Endodermal cell (in vitro differentiated cells): ENCODE measurements around the gene PTRH1. TPM values are rescaled to one million over a fixed set of nuclear protein-coding genes. Genes with fewer than 3 reads are reported as not detected.

Source experiments
- DNase-seq: peaks from one replicate; pipeline ENCODE4 v3.0.0-alpha.2; 2017
- H3K27ac ChIP-seq: 2 replicates; pipeline ENCODE4 v1.5.1; 2013; ENCODE audit warnings: mild to moderate bottlenecking, low read depth, low read length, moderate library complexity
- H3K27me3 ChIP-seq: 2 replicates; pipeline ENCODE4 v1.6.1; 2013; ENCODE audit warnings: mild to moderate bottlenecking, low read length, moderate library complexity; ENCODE audit not compliant: insufficient read depth, control insufficient read depth, poor library complexity, severe bottlenecking
- H3K36me3 ChIP-seq: 2 replicates; pipeline ENCODE4 v1.7.0; 2013; ENCODE audit warnings: mild to moderate bottlenecking, low read length, moderate library complexity; ENCODE audit not compliant: control insufficient read depth, insufficient read depth
- H3K4me1 ChIP-seq: one replicate; pipeline ENCODE4 v1.7.0; 2013; ENCODE audit warnings: low read length; ENCODE audit not compliant: control insufficient read depth, insufficient read depth
- H3K4me3 ChIP-seq: 2 replicates; pipeline ENCODE4 v1.5.1; 2013; ENCODE audit warnings: mild to moderate bottlenecking, low read length, moderate library complexity
- H3K9ac ChIP-seq: 2 replicates; pipeline ENCODE4 v1.6.1; 2013; ENCODE audit warnings: mild to moderate bottlenecking, low read length, moderate library complexity; ENCODE audit not compliant: poor library complexity, severe bottlenecking; ENCODE audit errors: extremely low read depth
- H3K9me3 ChIP-seq: 2 replicates; pipeline ENCODE4 v1.6.1; 2013; ENCODE audit warnings: mild to moderate bottlenecking, low read length, moderate library complexity; ENCODE audit not compliant: control insufficient read depth
- H3K27ac Mint-ChIP-seq: 2 replicates; pipeline ENCODE4 v1.8.0; 2020; ENCODE audit warnings: mixed read lengths
- H3K27me3 Mint-ChIP-seq: 2 replicates; pipeline ENCODE4 v1.8.0; 2021; ENCODE audit warnings: mild to moderate bottlenecking, mixed read lengths; ENCODE audit not compliant: insufficient read depth
- H3K36me3 Mint-ChIP-seq: 2 replicates; pipeline ENCODE4 v1.8.0; 2020; ENCODE audit warnings: low read depth, mixed read lengths
- H3K4me1 Mint-ChIP-seq: 2 replicates; pipeline ENCODE4 v1.8.0; 2020; ENCODE audit warnings: mixed read lengths
- H3K4me3 Mint-ChIP-seq: 2 replicates; pipeline ENCODE4 v1.8.0; 2020; ENCODE audit warnings: mild to moderate bottlenecking, moderate library complexity, mixed read lengths
- H3K9me3 Mint-ChIP-seq: 2 replicates; pipeline ENCODE4 v1.8.0; 2020; ENCODE audit warnings: mild to moderate bottlenecking, mixed read lengths
- WGBS, 2 experiments: methylation state at CpG; one replicate each; pipeline versions ENCODE4 v1.1.5 to v1.1.7; 2013; ENCODE audit warnings: missing lambda C conversion rate in 2 of 2, mixed read lengths in 1 of 2; ENCODE audit not compliant: insufficient coverage in 1 of 2, insufficient read length in 1 of 2; 5-methylcytosine and 5-hydroxymethylcytosine counted together
- total RNA-seq, 2 donors: library from RNA; stranded (reverse); fragmentation: NEBNext Ultra II Directional in 1 of 2; extraction: Animal tissue kit (Norgen Biotek cat#: 25700) in 1 of 2; gene quantifications; 2 replicates in 1 of 2; 3 replicates in 1 of 2; pipeline ENCODE4 v1.2.1, GENCODE V29; 2021
- TF ChIP-seq, protein P1 (sequence below): fragments of 200-600 bp; sonication (generic); conservative IDR thresholded peaks from 2 replicates; pipeline ENCODE4 v1.5.0; 2021; ENCODE audit warnings: antibody characterized with exemption, mild to moderate bottlenecking

PTRH1 gene
- total RNA-seq, 2 donors from 2014 or later = 15.2 to 18.7 TPM

DNA sequence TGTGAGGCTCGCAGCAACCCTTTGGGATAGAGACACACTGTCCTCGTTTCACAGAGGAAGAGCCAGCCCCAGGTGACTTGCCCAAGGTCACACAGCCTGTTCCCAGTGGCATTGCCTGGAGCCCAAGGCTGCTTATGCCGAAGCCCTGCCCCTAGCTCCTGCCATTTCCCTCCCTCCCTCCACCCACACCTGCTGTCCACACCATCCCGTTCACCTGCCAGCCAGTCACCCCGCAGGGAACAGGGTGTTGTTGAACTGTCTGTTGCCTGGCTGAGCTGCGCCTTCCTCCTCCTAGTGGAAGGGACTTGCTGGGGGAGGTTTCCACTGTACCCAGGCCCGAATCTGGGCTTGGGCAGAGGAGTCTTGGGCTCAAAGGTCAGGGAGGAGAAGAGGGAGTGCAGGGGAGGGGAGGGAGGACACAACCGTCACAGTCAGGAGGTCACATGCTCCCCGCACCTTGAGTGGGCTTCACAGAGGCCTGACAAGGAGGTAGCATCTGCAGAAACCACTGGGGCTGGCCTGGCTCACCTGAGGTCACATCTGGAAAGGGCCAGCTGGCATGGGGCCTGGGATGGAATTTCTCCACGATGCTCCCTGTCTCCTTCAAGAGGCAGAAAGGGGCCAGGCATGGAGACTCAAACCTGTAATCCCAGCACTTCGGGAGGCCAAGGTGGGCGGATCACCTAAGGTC lies 6.7 kb upstream of the PTRH1 start:
- H3K27ac Mint-ChIP-seq = no peak overlapping the region
- DNase-seq = no peak
- Histone ChIP-seq H3K4me1 (no peaks in the 10 kb centered on the region), H3K27ac (no peak overlapping the region), H3K27me3 (no peaks in the 10 kb centered on the region), H3K9ac (no peak overlapping the region), H3K4me3 (no peak overlapping the region), H3K9me3 (no peaks in the 10 kb centered on the region), H3K36me3 (no peaks in the 10 kb centered on the region)
- H3K4me1 Mint-ChIP-seq = no peaks in the 10 kb centered on the region
- no peaks in the 10 kb centered on the region for H3K27me3 Mint-ChIP-seq
- TF ChIP-seq, protein P1, sequence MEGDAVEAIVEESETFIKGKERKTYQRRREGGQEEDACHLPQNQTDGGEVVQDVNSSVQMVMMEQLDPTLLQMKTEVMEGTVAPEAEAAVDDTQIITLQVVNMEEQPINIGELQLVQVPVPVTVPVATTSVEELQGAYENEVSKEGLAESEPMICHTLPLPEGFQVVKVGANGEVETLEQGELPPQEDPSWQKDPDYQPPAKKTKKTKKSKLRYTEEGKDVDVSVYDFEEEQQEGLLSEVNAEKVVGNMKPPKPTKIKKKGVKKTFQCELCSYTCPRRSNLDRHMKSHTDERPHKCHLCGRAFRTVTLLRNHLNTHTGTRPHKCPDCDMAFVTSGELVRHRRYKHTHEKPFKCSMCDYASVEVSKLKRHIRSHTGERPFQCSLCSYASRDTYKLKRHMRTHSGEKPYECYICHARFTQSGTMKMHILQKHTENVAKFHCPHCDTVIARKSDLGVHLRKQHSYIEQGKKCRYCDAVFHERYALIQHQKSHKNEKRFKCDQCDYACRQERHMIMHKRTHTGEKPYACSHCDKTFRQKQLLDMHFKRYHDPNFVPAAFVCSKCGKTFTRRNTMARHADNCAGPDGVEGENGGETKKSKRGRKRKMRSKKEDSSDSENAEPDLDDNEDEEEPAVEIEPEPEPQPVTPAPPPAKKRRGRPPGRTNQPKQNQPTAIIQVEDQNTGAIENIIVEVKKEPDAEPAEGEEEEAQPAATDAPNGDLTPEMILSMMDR = no peak
- H3K36me3 Mint-ChIP-seq = no peaks in the 10 kb centered on the region
- 80 to 81% methylated on average over 9 to 12 of the region's 12 CpGs for WGBS, 2 experiments
- H3K4me3 Mint-ChIP-seq = no peak overlapping the region
- H3K9me3 Mint-ChIP-seq = no peaks in the 10 kb centered on the region

DNA sequence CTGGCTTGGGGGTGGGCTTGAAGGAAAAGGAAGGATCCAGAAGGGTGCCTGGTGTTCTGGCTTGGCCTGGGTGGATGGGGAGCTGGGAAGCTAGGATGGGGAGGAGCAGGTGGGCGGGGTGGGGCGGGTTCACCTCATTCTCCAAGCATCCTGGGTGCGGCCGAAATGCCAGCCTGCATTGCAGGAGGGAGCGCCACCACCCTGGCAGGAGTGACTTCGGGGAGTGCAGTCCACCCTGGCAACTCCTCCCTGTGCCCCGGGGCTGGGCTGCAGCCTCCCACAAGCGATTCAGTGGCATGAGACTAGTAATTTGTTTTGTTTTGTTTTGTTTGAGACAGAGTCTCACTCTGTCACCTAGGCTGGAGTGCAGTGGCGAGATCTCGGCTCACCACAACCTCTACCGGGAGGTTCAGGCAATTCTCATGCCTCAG lies 5.9 kb upstream of the PTRH1 start:
- H3K4me1 Mint-ChIP-seq = no peaks in the 10 kb centered on the region
- no peak for DNase-seq
- H3K36me3 ChIP-seq = no peaks in the 10 kb centered on the region
- H3K9ac ChIP-seq = no peak overlapping the region
- H3K4me1 ChIP-seq = no peaks in the 10 kb centered on the region
- no peaks in the 10 kb centered on the region for H3K27me3 ChIP-seq
- H3K27ac ChIP-seq = no peak overlapping the region
- no peaks in the 10 kb centered on the region for H3K36me3 Mint-ChIP-seq
- no peak overlapping the region for H3K27ac Mint-ChIP-seq
- WGBS, 2 experiments = 74 to 85% methylated on average over 8 to 11 of the region's 11 CpGs
- TF ChIP-seq, protein P1 = no peak
- H3K4me3 Mint-ChIP-seq = no peak overlapping the region
- H3K9me3 Mint-ChIP-seq = no peaks in the 10 kb centered on the region
- no peaks in the 10 kb centered on the region for H3K27me3 Mint-ChIP-seq
- H3K9me3 ChIP-seq = no peaks in the 10 kb centered on the region
- H3K4me3 ChIP-seq = no peak overlapping the region

DNA sequence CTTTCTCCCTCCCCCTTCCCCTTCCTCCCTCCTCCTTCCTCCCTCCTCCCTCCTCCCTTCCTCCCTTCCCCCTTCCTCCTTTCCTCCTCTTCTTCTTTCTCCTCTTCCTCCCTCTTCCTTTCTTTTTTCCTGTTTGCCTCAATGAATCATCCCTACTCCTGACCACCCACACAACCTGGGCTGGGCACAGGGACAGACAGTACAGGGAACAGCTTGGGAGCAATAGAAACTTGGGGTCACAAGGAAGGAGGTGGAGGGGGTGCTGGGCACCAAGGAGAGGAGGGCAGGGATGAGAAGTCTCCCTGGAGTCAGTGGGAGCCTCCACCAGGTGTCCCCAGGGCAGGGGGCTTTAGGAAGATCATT lies 5.4 kb upstream of the PTRH1 start:
- no peak for DNase-seq
- Mint-ChIP-seq H3K27me3 (no peaks in the 10 kb centered on the region), H3K4me3 (no peak overlapping the region), H3K9me3 (no peaks in the 10 kb centered on the region), H3K4me1 (peaks cover 5% of the 10 kb centered on the region), H3K36me3 (no peaks in the 10 kb centered on the region), H3K27ac (no peak overlapping the region)
- Histone ChIP-seq H3K4me3 (no peak overlapping the region), H3K9me3 (no peaks in the 10 kb centered on the region), H3K36me3 (no peaks in the 10 kb centered on the region), H3K27ac (no peak overlapping the region), H3K9ac (no peak overlapping the region), H3K27me3 (no peaks in the 10 kb centered on the region), H3K4me1 (no peaks in the 10 kb centered on the region)
- TF ChIP-seq, protein P1 = no peak
